H1 (cell line): Measurements from ENCODE around the gene COL5A2. TPM values are rescaled to one million over a fixed set of nuclear protein-coding genes. Genes with fewer than 3 reads are reported as not detected.

Experiments
- CTCF ChIA-PET: fragments of 300-600 bp; sonication (Branson Sonifier 250); formaldehyde crosslinking; loops from one replicate; lab custom pipeline; 2021; ENCODE audit not compliant: partially characterized antibody; lab: Charles Lee
- POLR2A ChIA-PET: fragments of 300-600 bp; sonication (Branson Sonifier 250); formaldehyde crosslinking; loops from one replicate; lab custom pipeline; 2021; ENCODE audit warnings: inconsistent platforms; ENCODE audit not compliant: partially characterized antibody; lab: Charles Lee
- DNase-seq, 2 experiments: peaks; one replicate each; pipeline versions ENCODE4 v3.0.0 to v3.0.0-alpha.2; 2010 to 2022; ENCODE audit warnings: low spot score in 2 of 2, low read depth in 1 of 2, mixed read lengths in 1 of 2
- FAIRE-seq: peaks from 2 replicates; lab custom pipeline; 2011; peaks lifted over from hg19 to GRCh38; lab: Jason Lieb, UNC
- H2AFZ ChIP-seq: 2 replicates; pipeline ENCODE4 v1.8.1; 2012; ENCODE audit warnings: low read length, inconsistent platforms
- H2AK5ac ChIP-seq: 2 replicates; pipeline ENCODE4 v1.6.1; 2013; ENCODE audit warnings: low read depth, low read length
- H2BK120ac ChIP-seq: replicated peaks from 2 replicates; pipeline ENCODE3; 2013; ENCODE audit warnings: low read depth, low read length, inconsistent platforms
- H2BK12ac ChIP-seq: 2 replicates; pipeline ENCODE4 v1.6.1; 2013; ENCODE audit warnings: low read depth, low read length
- H2BK15ac ChIP-seq: 2 replicates; pipeline ENCODE4 v1.6.1; 2013; ENCODE audit warnings: low read length
- H2BK20ac ChIP-seq: 2 replicates; pipeline ENCODE4 v1.6.1; 2013; ENCODE audit warnings: low read length
- H2BK5ac ChIP-seq: 2 replicates; pipeline ENCODE4 v1.6.1; 2013; ENCODE audit warnings: low read depth, low read length
- H3K14ac ChIP-seq: 2 replicates; pipeline ENCODE4 v1.6.1; 2013; ENCODE audit warnings: inconsistent platforms; ENCODE audit not compliant: insufficient read length
- H3K18ac ChIP-seq: 2 replicates; pipeline ENCODE4 v1.6.1; 2013; ENCODE audit warnings: low read length; ENCODE audit errors: extremely low read depth
- H3K23ac ChIP-seq: 2 replicates; pipeline ENCODE4 v1.6.1; 2013; ENCODE audit warnings: inconsistent platforms; ENCODE audit not compliant: insufficient read length
- H3K23me2 ChIP-seq: 2 replicates; pipeline ENCODE4 v1.6.1; 2013; ENCODE audit warnings: low read depth, low read length
- H3K27ac ChIP-seq: 2 replicates; pipeline ENCODE4 v1.6.1; 2011; ENCODE audit warnings: low read depth, low read length, inconsistent platforms
- H3K27me3 ChIP-seq, 4 experiments: replicated peaks in 1 of 4; 1 replicate in 1 of 4; 2 replicates in 3 of 4; pipeline versions ENCODE4 v1.6.1 to v1.8.1; 2011 to 2013; ENCODE audit warnings: low read length in 3 of 4, mild to moderate bottlenecking in 3 of 4, inconsistent platforms in 2 of 4, mixed read lengths in 2 of 4, moderate library complexity in 1 of 4; ENCODE audit not compliant: control insufficient read depth in 3 of 4, insufficient read depth in 3 of 4; ENCODE audit errors: extremely low read depth in 1 of 4
- H3K36me3 ChIP-seq, 4 experiments: 2 replicates each; pipeline versions ENCODE4 v1.6.1 to v1.8.1; 2011 to 2013; ENCODE audit warnings: mild to moderate bottlenecking in 4 of 4, low read length in 3 of 4, moderate library complexity in 2 of 4, control low read depth in 1 of 4, inconsistent platforms in 1 of 4; ENCODE audit not compliant: insufficient read depth in 4 of 4, control insufficient read depth in 2 of 4
- H3K4ac ChIP-seq: replicated peaks from 2 replicates; pipeline ENCODE3; 2013; ENCODE audit warnings: low read length, low read depth, mixed read lengths, inconsistent platforms; ENCODE audit not compliant: insufficient read length
- H3K4me1 ChIP-seq, 4 experiments: replicated peaks in 1 of 4; 1 replicate in 1 of 4; 2 replicates in 3 of 4; pipeline versions ENCODE4 v1.6.1 to v1.8.1; 2011 to 2013; ENCODE audit warnings: low read length in 3 of 4, inconsistent platforms in 2 of 4, mixed read lengths in 1 of 4; ENCODE audit not compliant: insufficient read depth in 4 of 4, control insufficient read depth in 3 of 4
- H3K4me2 ChIP-seq, 2 experiments: 2 replicates each; pipeline versions ENCODE4 v1.6.1 to v1.8.1; 2011 to 2013; ENCODE audit warnings: low read depth in 2 of 2, low read length in 2 of 2, control low read depth in 1 of 2, inconsistent platforms in 1 of 2, mild to moderate bottlenecking in 1 of 2; ENCODE audit not compliant: insufficient read depth in 1 of 2
- H3K4me3 ChIP-seq, 4 experiments: fragments of 200-600, 300-600 bp in 1 of 4; sonication (generic), shearing (Covaris generic), sonication (Bioruptor Twin) in 1 of 4; 2 replicates each; pipeline versions ENCODE4 v1.5.1 to v1.8.1; 2011 to 2016; ENCODE audit warnings: low read length in 4 of 4, low read depth in 3 of 4, control low read depth in 2 of 4, inconsistent platforms in 2 of 4, mild to moderate bottlenecking in 2 of 4, mixed read lengths in 1 of 4, moderate library complexity in 1 of 4; ENCODE audit not compliant: insufficient read depth in 2 of 4; ENCODE audit errors: extremely low read depth in 1 of 4
- H3K56ac ChIP-seq: replicated peaks from 2 replicates; pipeline ENCODE3; 2013; ENCODE audit warnings: low read depth, mild to moderate bottlenecking, mixed read lengths, low read length, inconsistent platforms; ENCODE audit not compliant: insufficient read length
- H3K79me1 ChIP-seq: 2 replicates; pipeline ENCODE4 v1.6.1; 2013; ENCODE audit warnings: low read depth, low read length, control low read depth
- H3K79me2 ChIP-seq, 2 experiments: 2 replicates each; pipeline versions ENCODE4 v1.6.1 to v1.8.1; 2012 to 2013; ENCODE audit warnings: low read length in 2 of 2, mild to moderate bottlenecking in 2 of 2, inconsistent platforms in 1 of 2; ENCODE audit not compliant: insufficient read depth in 2 of 2, control insufficient read depth in 1 of 2
- H3K9ac ChIP-seq, 4 experiments: replicated peaks in 1 of 4; 1 replicate in 1 of 4; 2 replicates in 3 of 4; pipeline versions ENCODE4 v1.6.1 to v1.8.1; 2011 to 2013; ENCODE audit warnings: low read depth in 3 of 4, low read length in 3 of 4, control low read depth in 2 of 4, mild to moderate bottlenecking in 2 of 4, moderate library complexity in 2 of 4, inconsistent platforms in 1 of 4; ENCODE audit errors: extremely low read depth in 1 of 4
- H3K9me3 ChIP-seq, 2 experiments: 2 replicates each; pipeline versions ENCODE4 v1.6.1 to v1.8.1; 2012 to 2013; ENCODE audit warnings: mild to moderate bottlenecking in 2 of 2, moderate library complexity in 2 of 2, control low read depth in 1 of 2, inconsistent platforms in 1 of 2, low read depth in 1 of 2, low read length in 1 of 2, mixed read lengths in 1 of 2; ENCODE audit not compliant: insufficient read depth in 2 of 2
- H4K20me1 ChIP-seq, 2 experiments: replicated peaks in 1 of 2; 2 replicates each; pipeline versions ENCODE3 to v1.8.1; 2011 to 2013; ENCODE audit warnings: inconsistent platforms in 2 of 2, low read length in 2 of 2, mild to moderate bottlenecking in 1 of 2; ENCODE audit not compliant: insufficient read depth in 2 of 2, control insufficient read depth in 1 of 2
- H4K5ac ChIP-seq: 2 replicates; pipeline ENCODE4 v1.6.1; 2013; ENCODE audit warnings: low read length, low read depth, mixed read lengths, inconsistent platforms; ENCODE audit not compliant: insufficient read length
- H4K8ac ChIP-seq: 2 replicates; pipeline ENCODE4 v1.8.0; 2013; ENCODE audit warnings: mild to moderate bottlenecking, moderate library complexity, low read length, inconsistent platforms; ENCODE audit not compliant: insufficient read depth; ENCODE audit errors: extremely low read depth
- H4K91ac ChIP-seq: replicated peaks from 2 replicates; pipeline ENCODE3; 2013; ENCODE audit warnings: low read length, mixed read lengths, inconsistent platforms; ENCODE audit not compliant: insufficient read length
- CHD1 ChIP-seq: IDR thresholded peaks from 2 replicates; pipeline ENCODE4 v1.6.1; 2012; ENCODE audit warnings: low read depth, low read length, improper control_type of control experiment
- WGBS, 2 experiments: shearing (Covaris generic) in 1 of 2; methylation state at CpG; one replicate each; pipeline versions ENCODE4 v1.1.6 to v1.1.7; 2013 to 2015; ENCODE audit warnings: low lambda C conversion rate in 2 of 2, mixed read lengths in 2 of 2, inconsistent platforms in 1 of 2, low coverage in 1 of 2, missing lambda C conversion rate in 1 of 2; ENCODE audit not compliant: insufficient replicate concordance in 2 of 2, insufficient coverage in 1 of 2, insufficient read length in 1 of 2; ENCODE audit errors: extremely low coverage in 1 of 2, missing lambda C conversion rate in 1 of 2; 5-methylcytosine and 5-hydroxymethylcytosine counted together
- polyA plus RNA-seq, 7 experiments: library from polyadenylated mRNA; depleted of rRNA in 3 of 7; stranded (reverse) in 5 of 7; unstranded in 2 of 7; fragments of >200 nt in 5 of 7; fragments of 200-250 nt in 2 of 7; gene quantifications; 1 replicate in 5 of 7; 2 replicates in 1 of 7; 4 replicates in 1 of 7; pipeline versions ENCODE4 v1.2.1 to v1.2.3, GENCODE V29; 2011 to 2013; ENCODE audit warnings: missing spikeins in 2 of 7, mixed read lengths in 2 of 7
- total RNA-seq: library from RNA; stranded (reverse); fragmentation: NEBNext Ultra II Directional; extraction: Animal tissue kit (Norgen Biotek cat#: 25700); gene quantifications from 2 replicates; pipeline ENCODE4 v1.2.1, GENCODE V29; 2021

Gene COL5A2
- total and polyA plus RNA-seq, 2 of the 8 experiments (the other 6 are each of a cell fraction or from before 2014, with no cell fraction given): 4.7 to 24.2 TPM

- Histone ChIP-seq H3K36me3 (no peaks in the 10 kb centered on the region), H3K27ac (no peak overlapping the region)
- 96% methylated on average over 1 of the region's 1 CpG; no CpG with 5 or more reads in 1 of the 2 experiments for whole genome bisulfite sequencing, 2 experiments
Measured at GRCh38 chr2:189049709-189050164, 129.8 kb downstream of the COL5A2 start.

More at GRCh38 chr2:189049709-189050164, 129.8 kb downstream of the COL5A2 start:
- Histone ChIP-seq H2BK12ac (no peak overlapping the region), H3K56ac (no peak overlapping the region), H3K9me3 (no peaks in the 10 kb centered on the region), H3K4ac (no peak overlapping the region), H3K23ac (no peak overlapping the region), H2BK20ac (no peak overlapping the region), H3K4me2 (no peak overlapping the region), H3K14ac (no peak overlapping the region), H3K4me1 (no peaks in the 10 kb centered on the region), H3K27me3 (no peaks in the 10 kb centered on the region), H2AFZ (no peak overlapping the region), H2BK5ac (no peak overlapping the region), H2AK5ac (no peak overlapping the region), H3K9ac (no peak overlapping the region), H4K91ac (no peak overlapping the region), H3K4me3 (no peak overlapping the region), H3K18ac (no peak overlapping the region), H3K79me2 (no peaks in the 10 kb centered on the region), H4K8ac (no peak overlapping the region), H3K23me2 (no peaks in the 10 kb centered on the region), H4K20me1 (no peaks in the 10 kb centered on the region), H3K79me1 (no peaks in the 10 kb centered on the region), H4K5ac (no peak overlapping the region), H2BK120ac (no peak overlapping the region), H2BK15ac (no peak overlapping the region)
- ChIA-PET POLR2A (no interaction called here), CTCF (no interaction called here)
- FAIRE-seq (no peak), DNase-seq (no peak)
- TF ChIP-seq CHD1: no peak
